ENCODE results near the gene MFNG. TPM values are rescaled to one million over a fixed set of nuclear protein-coding genes. Genes with fewer than 3 reads are reported as not detected.
"Not testable (repeated sequence)": the region's sequence is repeated elsewhere in the genome, so short reads cannot be mapped to it uniquely, and the experiment has no call there.

Gene MFNG
- polyA plus RNA-seq, 4 donors: 6.6 to 10.7 (median 9.1) TPM

DNA sequence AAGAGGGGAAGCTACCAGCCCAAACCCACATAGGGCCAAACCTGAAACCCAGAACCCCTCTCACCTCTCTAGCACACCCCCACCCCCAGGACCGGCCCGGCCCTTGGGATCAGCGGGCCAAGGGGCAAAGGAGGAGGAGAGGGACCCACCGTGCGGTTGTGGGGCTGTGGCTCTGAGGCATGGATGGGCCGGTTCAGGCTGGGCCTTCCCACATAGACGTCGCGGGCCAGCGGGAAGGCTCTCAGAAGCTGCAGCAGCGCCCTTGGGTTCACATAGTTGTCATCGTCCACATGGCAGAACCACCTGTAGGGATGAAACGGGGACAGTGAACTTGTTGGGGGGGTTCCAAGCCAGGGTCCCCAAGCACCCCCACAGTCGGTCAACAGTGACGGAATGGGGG, 7.0 kb downstream of the MFNG start:
- no peak for DNase-seq (ENCODE audit: low read depth in 4 of 4, low spot score in 2 of 4)

DNA sequence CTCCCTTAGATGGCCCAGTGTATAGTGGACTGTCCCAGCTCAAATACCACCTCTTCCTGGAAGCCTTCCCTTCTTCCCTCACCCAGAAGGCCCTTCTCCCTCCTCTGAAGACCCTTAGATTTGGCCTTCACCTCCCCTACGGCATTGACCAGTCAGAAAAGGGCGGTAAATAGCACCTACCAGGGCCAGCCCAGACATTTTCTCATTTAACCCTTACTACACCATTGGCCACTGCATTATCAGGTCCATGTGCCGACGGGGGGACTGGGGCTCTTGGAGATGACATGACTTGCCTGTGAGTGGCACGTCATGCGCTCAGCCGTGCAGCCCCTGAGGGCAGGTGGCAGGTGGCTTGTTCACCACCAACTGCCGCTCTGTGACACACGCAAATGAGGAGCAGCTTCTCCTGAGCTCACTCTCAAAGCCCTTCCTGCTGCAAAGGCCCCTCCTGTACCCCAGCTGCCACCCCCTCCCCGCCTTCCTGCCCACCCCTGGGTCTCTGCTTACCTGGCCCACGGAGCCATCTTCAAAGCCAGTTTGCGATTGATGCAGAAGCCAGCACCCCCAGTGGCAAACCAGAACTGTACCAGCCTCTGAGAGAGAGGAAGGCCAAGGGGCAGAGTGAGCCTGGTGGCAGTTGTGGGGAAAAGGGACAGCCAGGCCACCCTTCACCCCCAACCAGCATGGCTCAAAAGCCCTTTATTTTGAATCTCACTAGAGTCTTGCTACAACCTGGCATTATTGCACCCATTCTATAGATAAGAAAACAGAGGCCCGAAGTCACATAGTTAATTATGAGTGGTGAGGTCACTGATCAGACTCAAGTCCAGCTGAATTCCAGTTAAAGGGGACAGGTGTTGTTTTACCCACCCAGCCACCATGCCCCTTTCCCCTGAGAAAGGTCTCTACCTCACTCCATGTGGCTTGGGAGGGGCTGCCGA, 9.5 kb downstream of the MFNG start:
- no peak for DNase-seq (ENCODE audit: low read depth in 4 of 4, low spot score in 2 of 4)

DNA sequence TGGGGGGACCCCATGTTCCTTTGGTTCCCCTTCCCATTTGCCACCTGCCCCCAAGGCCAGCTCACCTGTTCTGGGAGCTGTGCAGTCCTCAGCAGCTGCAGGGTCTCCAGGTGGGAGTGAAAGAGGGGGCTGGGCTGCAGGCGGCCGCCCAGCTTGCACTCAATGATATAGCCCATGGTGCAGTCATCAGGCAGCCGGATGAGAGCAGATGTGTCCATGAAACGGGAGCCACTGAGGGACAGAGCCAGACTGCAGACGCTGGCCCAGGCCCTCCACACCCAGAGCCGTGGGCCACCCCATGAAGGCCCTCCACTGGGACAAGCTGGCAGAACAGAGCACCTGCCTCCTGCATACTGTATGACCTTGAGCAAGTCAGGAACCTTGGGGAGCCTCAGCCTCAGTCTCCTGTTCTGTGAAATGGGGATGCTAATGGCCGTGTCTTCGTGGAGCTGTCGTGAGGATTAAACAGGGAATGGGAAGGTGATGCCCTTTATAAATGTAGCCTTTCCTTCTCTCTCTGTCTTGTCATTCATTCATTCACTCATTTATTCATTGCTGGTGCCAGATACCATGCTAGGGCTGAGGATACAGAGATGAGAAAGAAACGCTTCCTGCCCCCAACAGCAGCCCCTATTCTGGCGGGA, 11.6 kb downstream of the MFNG start:
- no peak for DNase-seq (ENCODE audit: low read depth in 4 of 4, low spot score in 2 of 4)

DNA sequence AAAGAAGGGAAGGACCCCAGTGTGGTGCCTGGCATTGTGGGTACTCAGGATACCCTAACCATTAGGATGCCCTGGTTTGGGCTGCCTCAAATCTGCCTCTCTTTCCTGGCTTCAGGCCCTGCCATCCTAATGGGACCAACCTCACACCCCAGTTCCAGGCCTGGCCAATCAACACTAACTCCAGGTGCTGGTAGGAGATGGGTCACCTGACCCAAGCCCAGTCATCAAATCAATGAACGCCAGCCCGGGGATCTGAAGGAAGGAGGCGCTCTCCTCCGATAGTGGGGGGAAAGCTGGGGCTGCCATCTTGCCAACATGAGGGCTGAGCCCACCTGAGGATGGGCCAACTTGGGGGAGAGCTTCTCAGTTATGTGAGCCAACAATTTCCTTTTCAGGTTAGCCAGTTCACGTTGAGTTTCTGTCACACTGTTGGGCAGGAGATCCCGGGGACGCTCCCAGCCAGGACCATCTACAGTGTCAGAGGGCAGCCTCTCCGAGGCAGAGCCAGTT, 12.7 kb downstream of the MFNG start:
- no peak for DNase-seq (ENCODE audit: low read depth in 4 of 4, low spot score in 2 of 4)

DNA sequence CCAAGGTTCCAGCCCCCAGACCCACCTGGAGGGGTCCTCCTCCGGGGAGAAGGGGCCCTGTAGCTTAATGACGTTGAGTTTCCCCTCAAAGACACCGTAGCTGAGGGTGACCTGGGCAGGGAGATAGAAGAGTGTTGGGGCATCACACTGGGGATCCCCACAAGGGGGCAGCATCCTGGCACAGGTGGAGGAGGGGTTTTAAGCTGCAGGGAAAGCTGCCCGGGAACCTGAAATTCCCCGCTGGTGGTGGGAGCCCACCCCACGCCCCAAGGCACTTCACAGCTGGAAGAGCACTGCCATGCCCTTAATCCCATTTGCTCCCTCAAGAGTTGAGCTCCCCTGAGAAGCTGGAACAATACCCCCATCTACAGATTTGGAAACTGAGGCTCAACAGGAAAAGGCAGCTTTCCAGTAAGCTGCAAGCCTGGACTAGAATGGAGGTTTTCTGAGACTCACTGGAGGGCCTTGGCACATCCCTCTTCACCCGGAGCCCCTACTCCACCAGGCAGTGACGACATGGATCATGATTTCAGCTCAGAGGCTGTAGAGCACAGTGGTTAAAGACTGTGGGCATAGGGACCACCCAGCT, 13.7 kb downstream of the MFNG start:
- no peak for DNase-seq (ENCODE audit: low read depth in 4 of 4, low spot score in 2 of 4)

DNA sequence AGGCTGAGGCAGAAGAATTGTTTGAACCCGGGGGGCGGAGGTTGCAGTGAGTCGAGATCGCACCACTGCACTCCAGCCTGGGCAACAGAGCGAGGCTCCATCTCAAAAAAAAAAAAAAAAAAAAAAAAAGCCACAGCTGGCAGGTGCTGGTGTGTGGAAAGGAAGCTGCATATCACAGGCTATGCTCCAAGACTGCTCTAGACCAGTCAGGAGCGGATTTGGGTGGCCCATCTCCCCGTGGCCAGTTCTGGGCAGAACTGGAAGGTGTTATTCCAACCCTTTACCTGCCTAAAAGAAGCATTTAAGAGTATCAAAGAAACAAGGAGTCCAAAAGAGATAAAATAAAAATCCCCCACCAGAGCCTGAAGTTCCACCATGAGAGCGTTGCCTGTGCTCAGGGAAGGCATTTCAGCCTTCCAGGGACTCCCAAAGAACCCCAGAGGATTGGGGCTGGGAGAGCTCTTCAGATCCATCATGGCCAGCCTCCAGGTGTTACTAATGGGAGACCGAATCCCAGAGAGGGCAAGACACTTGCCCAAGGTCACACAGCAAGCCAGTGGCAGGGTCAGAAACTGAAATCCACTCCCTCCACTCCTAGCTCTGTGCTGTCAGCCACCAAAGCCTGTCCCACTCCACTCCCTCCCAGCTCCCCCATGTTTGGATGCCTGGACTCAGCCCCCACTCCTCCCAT, 14.3 kb downstream of the MFNG start:
- DNase-seq (ENCODE audit: low read depth in 4 of 4, low spot score in 2 of 4): no peak

DNA sequence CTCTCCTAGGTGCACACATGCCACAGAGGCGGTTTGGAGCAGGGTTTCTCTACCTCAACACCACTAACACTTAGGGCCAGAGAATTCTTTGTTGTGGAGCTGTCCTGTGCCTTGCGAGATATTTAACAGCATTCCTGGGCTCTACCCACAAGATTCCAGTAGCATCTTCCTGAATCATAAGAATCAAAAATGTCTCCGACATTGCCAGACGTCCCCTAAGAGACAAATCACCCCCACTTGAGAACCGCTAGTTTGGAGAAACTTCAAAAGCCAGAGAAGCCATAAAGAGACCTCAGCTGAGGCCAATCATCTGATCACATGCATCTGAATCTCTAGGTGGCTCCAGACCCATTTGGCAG, 16.1 kb downstream of the MFNG start:
- no peak for DNase-seq (ENCODE audit: low read depth in 4 of 4, low spot score in 2 of 4)

DNA sequence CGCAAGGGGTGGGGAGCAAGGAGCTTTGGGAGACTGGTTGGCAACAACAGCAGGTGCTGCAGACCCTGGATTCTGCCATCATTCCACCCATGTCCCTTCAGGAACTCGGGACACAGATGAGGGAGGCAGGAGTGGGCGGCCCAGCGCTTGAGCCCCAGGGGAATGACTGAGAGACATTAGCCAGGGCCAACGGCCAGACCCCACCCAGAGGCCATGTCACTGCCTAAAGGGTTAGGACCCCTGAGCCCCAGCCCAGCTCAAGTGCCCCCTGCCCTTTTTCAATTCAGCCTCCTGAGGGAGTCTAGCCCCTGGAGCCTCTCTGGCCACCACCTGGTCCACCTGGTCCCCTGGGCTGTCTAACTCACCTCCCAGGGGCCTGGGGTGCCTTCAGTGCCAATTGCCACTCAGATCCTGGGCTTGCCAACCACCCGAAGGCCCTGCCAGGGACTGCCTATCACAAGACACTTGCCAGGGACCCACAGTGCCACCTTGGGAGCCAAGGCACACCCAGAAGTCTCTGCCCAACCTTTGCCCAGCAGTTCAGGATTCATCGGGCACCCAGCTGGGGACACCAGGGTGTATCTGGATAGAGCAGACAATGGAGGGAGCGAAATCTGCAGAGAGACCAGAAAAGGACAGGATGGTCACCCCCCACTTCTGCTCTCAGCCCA, 16.6 kb downstream of the MFNG start:
- no peak for DNase-seq (ENCODE audit: low read depth in 4 of 4, low spot score in 2 of 4)

DNA sequence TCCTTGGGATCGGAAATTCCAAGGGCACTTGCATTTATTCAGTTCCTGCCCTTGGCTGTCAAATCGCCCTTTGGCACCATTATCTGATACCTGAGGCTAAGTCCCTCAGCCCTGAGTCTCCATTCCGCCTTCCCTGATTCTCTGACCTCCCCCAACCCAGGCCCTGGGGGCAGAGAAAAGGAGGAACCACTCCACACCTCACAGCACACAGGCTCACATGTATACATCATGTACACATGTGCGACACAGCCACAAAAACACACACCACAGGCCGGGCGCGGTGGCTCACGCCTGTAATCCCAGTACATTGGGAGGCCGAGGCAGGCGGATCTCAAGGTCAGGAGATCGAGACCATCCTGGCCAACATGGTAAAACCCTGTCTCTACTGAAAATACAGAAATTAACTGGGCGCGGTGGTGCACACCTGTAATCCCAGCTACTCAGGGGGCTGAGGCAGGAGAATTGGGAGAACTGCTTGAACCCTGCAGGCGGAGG, 17.9 kb downstream of the MFNG start:
- not testable (repeated sequence) for DNase-seq (ENCODE audit: low read depth in 4 of 4, low spot score in 2 of 4)

DNA sequence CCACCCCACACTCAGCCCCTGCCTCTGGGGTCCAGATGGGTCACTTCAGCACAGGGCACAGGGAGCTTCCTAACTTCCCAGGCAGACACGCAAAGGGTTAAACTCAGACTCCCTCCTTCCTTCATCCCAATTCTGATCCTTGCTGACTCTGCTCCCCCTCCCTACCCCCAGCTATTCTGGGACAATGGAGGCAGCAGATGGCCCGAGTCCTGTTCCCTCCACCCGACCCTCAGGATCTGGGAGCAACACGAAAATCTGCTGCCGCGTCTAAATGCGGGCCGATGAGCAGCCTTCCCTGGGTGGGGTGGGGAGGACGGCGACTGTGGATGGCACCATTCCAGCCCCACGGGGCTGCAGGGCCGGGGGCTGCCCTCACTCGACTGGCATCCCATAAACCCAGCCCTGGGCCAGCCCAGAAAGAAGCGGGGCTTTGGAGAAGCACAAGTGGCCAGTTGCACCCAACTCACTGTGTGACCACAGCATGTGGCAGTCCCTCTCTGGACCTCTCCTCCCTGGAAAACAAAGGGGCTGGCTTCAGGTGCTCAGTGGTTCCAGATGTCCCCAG, 18.7 kb downstream of the MFNG start:
- DNase-seq (ENCODE audit: low read depth in 4 of 4, low spot score in 2 of 4): no peak

DNA sequence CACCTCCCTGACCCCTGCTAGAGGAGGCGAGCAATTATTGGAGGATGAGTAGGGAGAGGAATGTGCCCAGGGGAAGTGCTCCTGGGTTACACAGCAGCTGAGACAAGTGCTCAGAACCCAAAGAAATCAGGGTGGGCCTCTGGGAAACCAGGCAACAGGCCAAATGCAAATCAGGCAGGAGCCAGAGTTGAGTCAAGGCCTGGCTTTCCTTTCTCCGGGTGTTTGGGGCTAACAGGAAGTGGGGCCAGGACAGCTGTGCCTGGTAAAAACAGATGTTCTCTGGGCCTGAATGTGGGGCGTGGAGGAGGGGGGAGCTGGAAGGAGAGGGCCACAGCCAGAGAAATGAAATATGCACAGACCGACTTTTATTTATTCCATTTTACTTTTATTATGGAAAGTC, 22.0 kb downstream of the MFNG start:
- DNase-seq (ENCODE audit: low read depth in 4 of 4, low spot score in 2 of 4): no peak

DNA sequence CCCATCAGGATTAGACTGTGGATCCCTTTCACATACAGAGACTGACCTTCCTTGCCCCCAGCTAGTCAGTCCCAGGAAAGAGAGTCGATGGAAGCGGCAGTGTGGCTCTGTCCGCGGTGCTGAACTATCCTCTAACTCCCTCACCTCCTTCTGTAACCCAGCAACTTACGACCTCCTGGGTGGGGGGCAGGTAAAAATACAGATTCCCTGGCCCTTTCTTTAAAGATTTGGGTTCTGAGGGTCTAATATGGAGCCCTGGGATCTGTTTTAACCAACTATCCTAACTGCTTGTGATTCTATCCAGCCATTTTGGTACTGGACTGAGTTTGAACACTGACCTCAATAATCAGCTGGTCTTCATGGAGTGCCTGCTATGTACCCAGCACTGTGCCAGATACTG, 23.2 kb downstream of the MFNG start:
- peak in 1 of 4 donors; percentile 65 for DNase-seq (ENCODE audit: low read depth in 4 of 4, low spot score in 2 of 4)

DNA sequence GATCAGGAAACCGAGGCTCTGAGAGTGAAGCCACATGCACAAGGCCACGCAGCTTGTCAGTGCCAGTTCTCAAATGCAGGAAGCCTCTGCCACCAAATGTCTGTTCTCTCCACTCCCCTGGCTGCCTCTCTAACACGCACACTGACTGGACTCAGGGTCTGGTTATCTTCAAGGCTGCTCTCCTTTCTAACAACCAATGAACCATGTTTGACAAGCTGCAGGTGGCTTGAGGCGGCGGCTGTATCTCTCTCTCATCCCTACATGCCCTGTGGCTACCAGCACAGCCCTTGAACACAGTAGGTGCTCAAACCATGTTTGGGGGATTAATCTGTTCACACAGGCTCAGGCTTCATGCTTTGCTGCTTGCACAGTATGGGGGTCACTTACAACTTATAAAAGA, 23.7 kb downstream of the MFNG start:
- DNase-seq (ENCODE audit: low read depth in 4 of 4, low spot score in 2 of 4): no peak

DNA sequence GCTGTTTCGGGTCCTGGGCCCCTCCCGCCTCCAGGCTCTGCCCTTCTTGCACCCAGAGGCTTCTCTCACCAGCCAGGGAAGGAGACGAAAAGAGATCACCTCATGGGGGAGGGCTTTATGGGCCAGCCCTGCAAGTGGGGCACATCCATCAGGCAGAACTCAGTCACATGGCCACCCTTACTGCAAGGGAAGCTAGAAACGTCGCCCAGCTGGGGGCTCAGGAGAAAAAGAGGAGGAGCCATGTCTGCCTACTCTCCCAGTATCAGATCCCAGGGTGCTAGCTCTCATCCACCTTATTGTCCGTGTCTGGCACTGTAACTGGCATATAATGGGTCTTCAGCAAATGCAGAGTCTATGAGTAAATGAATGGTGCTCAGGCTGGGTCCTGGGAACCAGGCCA, 24.2 kb downstream of the MFNG start:
- DNase-seq (ENCODE audit: low read depth in 4 of 4, low spot score in 2 of 4): no peak

DNA sequence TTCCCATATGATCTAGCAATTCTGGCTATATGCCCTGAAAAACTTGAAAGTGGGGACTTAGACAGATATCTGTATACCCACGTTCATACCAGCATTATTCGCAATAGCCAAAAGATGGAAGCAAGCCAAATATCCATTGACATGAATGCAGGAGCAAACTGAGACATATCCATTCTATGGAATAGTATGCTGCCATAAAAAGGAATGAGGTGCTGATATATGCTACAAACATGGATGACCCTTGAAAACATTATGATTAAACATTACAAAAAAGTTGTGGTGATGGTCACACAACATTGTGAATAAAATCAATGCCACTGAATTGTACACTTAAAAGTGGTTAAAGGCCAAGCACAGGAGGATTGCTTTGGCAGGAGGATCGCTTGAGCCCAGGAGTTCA, 25.5 kb downstream of the MFNG start:
- DNase-seq (ENCODE audit: low read depth in 4 of 4, low spot score in 2 of 4): no peak

DNA sequence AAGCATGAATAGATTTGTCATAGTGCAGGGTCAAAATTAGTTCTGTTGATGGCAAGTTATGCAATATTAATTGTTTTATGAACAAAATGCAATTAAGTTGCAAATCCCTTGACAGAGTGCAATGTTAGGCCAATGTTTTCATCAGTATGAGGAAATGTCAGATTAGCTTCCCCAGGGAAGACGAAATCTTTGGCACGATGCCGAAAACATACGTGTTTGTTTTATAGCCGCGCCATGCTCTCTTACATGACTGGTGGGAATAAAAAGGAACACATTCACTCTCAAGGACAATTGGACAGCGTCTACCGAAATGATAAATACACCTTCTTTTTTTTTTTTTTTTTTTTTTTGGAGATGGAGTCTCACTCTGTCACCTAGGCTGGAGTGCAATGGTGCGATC, 27.0 kb downstream of the MFNG start:
- no peak for DNase-seq (ENCODE audit: low read depth in 4 of 4, low spot score in 2 of 4)

DNA sequence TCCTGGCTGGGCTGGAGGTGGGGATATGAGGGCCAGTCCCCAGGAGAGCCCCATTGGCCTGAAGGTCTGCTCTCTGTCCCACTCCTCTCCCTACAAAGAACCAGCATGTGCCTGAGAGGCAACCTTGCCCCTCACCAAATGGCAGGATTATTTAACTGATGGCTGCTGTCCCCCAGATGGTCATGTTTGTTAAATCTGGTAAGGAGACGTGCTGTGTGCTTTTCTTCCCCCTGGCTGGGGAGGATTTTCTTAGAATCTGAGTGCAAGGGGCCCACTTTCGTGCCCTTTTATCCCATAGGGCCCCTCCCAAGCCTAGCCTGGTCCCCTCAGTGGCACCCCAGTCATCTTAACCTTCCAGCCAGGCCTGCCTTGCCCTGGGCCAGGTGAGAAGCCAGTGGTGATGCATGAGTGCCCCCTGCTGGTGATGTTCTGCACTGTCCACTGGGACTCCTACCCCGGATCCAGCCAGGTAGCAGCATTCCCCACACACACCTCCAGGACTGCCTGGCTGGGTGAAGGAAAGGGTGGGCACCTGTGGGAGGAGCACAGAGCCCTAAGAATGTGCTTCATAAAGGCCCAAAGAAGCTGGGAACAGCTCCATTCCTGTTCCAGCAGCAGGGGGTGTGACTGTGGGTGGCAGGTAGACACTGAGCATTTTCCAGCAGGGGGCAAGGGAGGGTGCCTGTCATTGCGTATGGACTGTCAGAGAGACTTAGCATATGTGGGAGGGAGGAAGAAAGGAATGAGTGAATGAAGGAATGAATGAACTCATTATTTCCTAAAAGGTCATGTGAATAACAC, 28.9 kb downstream of the MFNG start:
- DNase-seq (ENCODE audit: low read depth in 4 of 4, low spot score in 2 of 4): peak in 2 of 4 donors; percentile 50 to 60

DNA sequence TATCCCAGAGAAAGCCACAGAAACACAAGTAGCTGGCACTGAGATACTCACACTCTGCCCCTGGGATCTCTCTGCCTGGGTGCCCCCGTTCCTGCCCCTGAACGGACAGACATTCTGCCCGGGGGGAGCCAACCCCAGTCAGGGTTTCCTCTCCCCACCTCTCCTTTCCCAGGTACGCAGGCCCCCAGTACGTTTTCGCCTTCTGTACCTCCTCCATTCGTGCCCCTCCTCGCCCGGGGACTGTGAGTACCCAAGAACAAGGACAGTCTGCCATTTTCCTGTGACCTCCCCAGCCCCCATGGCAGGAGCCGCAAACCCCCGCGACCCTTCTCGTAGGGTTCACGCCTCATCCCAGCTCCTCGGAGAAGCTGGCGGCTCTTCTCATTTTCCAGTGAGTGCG, 29.8 kb downstream of the MFNG start:
- DNase-seq (ENCODE audit: low read depth in 4 of 4, low spot score in 2 of 4): no peak

DNA sequence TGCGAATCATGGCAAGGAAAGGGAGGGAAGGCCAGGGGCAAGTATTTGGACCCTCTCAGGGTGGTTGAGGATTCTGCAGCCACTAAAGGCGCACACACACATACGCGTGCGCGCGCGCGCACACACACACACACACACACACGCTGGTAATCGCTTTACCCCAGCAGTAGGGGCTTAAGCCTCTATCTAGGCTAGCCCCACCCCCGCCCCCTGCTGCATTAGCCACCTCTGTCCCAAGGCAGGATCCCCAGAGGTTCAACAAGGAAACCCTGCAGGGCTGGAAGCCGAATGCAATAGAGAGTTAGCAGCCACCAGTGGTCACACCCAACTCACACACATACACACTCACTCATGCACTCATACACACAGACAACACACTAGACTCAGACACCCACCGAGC, 30.3 kb downstream of the MFNG start:
- no peak for DNase-seq (ENCODE audit: low read depth in 4 of 4, low spot score in 2 of 4)
